HG02642 (cell line): Measurements from ENCODE around the gene MAP3K19.
A peak's percentile ranks its signal among the peaks of the same experiment; 100 is the strongest.

ENCODE experiments used
- ATAC-seq: cut with Tn5 transposase; IDR thresholded peaks from one replicate; pipeline ENCODE4 v1.9.1; 2021; ENCODE audit warnings: mild to moderate bottlenecking; ENCODE audit not compliant: unreplicated experiment, poor library complexity

The MAP3K19 gene

GRCh38 chr2:134946073-134946472 is 101.2 kb downstream of the MAP3K19 start:
- ATAC-seq: no peak

GRCh38 chr2:134944975-134945374 is 102.3 kb downstream of the MAP3K19 start:
- no peak for ATAC-seq

GRCh38 chr2:134943540-134943939 is 103.7 kb downstream of the MAP3K19 start:
- peak; percentile 77 for ATAC-seq

GRCh38 chr2:134936691-134937090 is 110.6 kb downstream of the MAP3K19 start:
- no peak for ATAC-seq

GRCh38 chr2:134934641-134935040 is 112.6 kb downstream of the MAP3K19 start:
- no peak for ATAC-seq

GRCh38 chr2:134934150-134934549 is 113.1 kb downstream of the MAP3K19 start:
- ATAC-seq: no peak

GRCh38 chr2:134933732-134934131 is 113.5 kb downstream of the MAP3K19 start:
- ATAC-seq: no peak

GRCh38 chr2:134932864-134933526 is 114.3 kb downstream of the MAP3K19 start:
- ATAC-seq: no peak

- no peak for ATAC-seq
These were observed 120.1 kb downstream of the MAP3K19 start for GRCh38 chr2:134927195-134927594.

GRCh38 chr2:134926231-134926931 is 120.9 kb downstream of the MAP3K19 start:
- ATAC-seq: no peak

- no peak for ATAC-seq
These were observed 122.3 kb downstream of the MAP3K19 start for GRCh38 chr2:134924912-134925311.

- ATAC-seq: peak; percentile 3
These were observed 127.7 kb downstream of the MAP3K19 start for GRCh38 chr2:134919341-134920210.

GRCh38 chr2:134918526-134919340 is 128.5 kb downstream of the MAP3K19 start, which contains the start of gene CCNT2:
TSS of gene CCNT2 (plus strand) at chr2:134918822. CDS start at chr2:134918855, 33 bp downstream.
- peak; percentile 87 for ATAC-seq

- ATAC-seq: peak; percentile 76
These were observed 129.2 kb downstream of the MAP3K19 start for GRCh38 chr2:134917888-134918525.

GRCh38 chr2:134917360-134917865 is 129.8 kb downstream of the MAP3K19 start:
- no peak for ATAC-seq
